Measurements from ENCODE around the gene DEFB131A.
"Not testable (repeated sequence)": the region's sequence is repeated elsewhere in the genome, so short reads cannot be mapped to it uniquely, and the experiment has no call there.

DEFB131A gene, protein sequence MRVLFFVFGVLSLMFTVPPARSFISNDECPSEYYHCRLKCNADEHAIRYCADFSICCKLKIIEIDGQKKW

DNA sequence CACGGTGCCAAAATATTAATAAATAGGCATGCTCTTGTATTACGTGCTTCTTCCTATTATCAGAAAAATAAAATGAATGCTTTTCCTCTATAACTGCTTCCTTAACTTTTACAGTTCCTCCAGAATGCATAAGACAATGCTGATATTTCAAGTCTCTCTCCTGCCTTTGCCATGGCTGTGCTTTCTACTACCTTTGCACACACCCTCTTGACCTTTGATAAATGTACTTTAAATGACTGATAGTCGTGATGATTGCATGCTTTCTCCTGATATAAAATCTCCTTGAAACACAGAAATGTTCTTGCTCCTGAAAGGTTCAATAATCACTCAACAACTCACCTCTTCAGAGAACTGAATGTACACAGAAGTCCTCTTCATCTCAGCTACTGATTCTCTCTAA is at the start of gene DEFB131A:
Gene DEFB131A (plus strand): TSS at position 301 of the 400 bp plus-strand sequence. CDS start 120 bp downstream, outside the sequence.
- DNase-seq, result not testable (repeated sequence)

- not testable (repeated sequence) for DNase-seq
Measured at GRCh38 chr4:9405774-9406173, 38.4 kb upstream of the DEFB131A start.

- not testable (repeated sequence) for DNase-seq
Measured at GRCh38 chr4:9406491-9406890, 37.7 kb upstream of the DEFB131A start.

GRCh38 chr4:9409793-9410192 is 34.4 kb upstream of the DEFB131A start:
- no peak for DNase-seq

- DNase-seq, result not testable (repeated sequence)
Measured at GRCh38 chr4:9421884-9422455, 22.2 kb upstream of the DEFB131A start.

GRCh38 chr4:9425916-9426315 is 18.3 kb upstream of the DEFB131A start:
- not testable (repeated sequence) for DNase-seq

DNA sequence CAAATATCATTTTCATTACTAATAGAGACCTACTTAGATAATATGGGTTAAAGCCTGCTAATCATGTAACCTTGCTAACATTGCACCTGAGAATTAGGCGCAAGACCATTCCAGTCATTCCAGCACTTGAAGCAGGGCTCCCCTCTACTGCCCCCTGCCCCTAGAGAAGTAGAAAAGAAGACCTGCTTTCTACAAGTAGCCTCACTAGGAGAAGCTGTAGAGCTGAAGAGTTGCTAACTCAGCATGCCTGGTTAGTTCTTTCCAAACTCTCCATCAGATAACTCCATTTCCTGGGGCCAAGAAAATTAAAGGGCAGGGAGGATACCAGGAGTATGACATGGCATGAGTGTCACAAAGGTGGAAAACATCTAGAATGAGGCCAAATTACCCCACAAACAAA is 14.2 kb upstream of the DEFB131A start:
- not testable (repeated sequence) for DNase-seq

DNA sequence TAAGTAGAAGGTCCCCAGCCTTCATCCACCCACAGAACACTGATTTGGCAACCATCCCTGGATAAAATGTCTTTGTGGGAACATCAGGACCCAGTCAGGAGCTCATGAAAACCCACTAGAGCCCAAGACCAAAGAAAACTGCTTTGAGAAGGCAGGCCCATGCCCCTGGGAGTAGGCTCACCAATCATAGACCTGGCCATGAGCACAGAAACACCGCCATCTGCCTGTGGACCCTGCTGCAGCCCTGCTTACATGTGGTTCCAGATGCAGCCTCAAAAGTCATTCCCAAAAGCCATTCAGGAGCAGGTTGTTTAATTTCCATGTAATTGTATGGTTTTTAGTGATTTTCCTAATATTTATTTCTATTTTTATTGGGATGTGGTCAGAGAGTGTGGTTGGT is 10.9 kb upstream of the DEFB131A start:
- not testable (repeated sequence) for DNase-seq

DNA sequence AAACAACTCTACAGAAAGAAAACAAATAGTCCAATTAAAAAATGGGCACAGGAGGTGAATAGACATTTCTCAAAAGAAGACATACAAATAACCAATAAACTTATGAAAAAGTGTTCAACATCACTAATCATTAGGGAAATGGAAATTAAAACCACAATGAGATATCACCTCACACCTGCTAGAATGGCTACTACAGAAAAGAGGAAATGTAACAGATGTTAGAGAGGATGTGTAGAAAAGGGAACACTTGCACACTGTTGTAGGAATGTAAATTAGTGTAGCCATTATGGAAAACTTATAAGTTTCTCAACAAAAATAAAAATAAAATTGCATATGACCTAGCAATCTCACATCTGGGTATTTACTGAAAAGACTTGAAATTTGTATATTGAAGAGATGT is 7.5 kb upstream of the DEFB131A start:
- not testable (repeated sequence) for DNase-seq

- not testable (repeated sequence) for DNase-seq
Measured at GRCh38 chr4:9442355-9442754, 1.9 kb upstream of the DEFB131A start.

GRCh38 chr4:9444681-9445080 is 467 bp downstream of the DEFB131A start:
- DNase-seq, result not testable (repeated sequence)

DNA sequence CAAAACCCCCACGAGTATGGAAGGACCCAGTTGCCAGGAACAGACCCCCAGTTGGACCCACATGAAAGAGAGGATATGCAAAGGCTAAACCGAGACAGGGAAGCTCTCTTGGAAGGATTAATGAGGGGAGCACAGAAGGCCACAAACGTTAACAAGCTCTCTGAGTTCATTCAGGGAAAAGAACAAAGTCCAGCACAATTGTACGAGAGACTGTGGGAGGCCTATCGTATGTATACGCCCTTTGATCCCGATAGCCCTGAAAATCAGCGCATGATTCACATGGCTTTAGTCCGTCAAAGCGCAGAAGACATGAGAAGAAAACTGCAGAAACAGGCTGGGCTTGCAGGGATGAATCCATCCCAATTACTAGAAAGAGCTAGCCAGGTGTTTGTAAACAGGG is 8.0 kb downstream of the DEFB131A start:
- DNase-seq, result not testable (repeated sequence)

DNA sequence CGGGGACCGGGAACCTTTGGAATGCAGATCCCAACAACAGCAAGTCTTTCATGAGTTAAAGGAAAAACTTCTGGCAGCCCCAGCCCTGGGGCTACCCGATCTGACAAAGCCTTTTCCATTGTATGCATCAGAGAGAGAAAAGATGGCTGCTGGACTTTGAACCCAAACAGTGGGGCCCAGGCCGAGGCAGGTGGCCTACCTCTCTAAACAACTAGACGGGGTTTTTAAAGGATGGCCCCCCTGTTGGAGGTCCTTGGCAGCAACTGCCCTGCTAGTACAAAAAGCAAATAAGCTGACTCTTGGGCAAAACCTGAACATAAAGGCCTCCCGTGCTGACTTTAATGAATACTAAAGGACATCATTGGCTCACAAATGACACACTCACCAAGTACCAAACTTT is 10.1 kb downstream of the DEFB131A start:
- DNase-seq, result not testable (repeated sequence)

DNA sequence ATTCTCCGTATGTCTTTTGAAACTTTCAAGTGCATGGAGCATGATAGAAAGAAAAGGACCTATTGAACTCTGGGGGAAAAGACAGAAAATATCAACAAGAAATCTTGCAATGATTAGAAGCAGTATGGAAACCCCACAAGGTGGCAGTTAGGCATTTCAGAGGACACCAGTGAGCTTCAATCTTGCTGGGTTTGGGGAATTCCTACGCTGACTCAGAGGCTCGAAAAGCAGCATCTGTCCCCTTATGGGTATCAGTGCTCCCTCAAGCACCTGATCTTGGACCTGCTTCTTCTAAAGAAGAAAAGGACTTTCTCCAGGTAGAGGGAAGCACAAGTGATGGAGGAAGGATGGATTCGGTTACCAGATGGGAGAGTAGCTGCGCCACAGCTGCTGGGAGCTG is 10.8 kb downstream of the DEFB131A start:
- DNase-seq, result not testable (repeated sequence)

GRCh38 chr4:9479466-9479865 is 35.3 kb downstream of the DEFB131A start:
- DNase-seq, result not testable (repeated sequence)

- not testable (repeated sequence) for DNase-seq
Measured at GRCh38 chr4:9480066-9480465, 35.9 kb downstream of the DEFB131A start.

GRCh38 chr4:9482871-9483270 is 38.7 kb downstream of the DEFB131A start:
- not testable (repeated sequence) for DNase-seq

DNA sequence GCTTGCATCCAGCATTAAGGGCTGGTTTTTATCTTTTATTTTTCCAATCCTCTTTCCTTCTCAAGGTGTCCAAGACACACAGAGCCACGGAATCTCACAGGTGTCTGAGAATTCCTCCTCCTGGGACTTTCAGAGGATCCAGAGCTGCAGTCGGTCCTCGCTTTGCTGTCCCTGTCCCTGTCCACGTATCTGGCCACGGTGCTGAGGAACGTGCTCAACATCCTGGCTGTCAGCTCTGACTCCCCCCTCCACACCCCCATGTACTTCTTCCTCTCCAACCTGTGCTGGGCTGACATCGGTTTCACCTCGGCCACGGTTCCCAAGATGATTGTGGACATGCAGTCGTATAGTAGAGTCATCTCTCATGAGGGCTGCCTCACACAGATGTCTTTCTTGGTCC is 39.5 kb downstream of the DEFB131A start:
- DNase-seq, result not testable (repeated sequence)

DNA sequence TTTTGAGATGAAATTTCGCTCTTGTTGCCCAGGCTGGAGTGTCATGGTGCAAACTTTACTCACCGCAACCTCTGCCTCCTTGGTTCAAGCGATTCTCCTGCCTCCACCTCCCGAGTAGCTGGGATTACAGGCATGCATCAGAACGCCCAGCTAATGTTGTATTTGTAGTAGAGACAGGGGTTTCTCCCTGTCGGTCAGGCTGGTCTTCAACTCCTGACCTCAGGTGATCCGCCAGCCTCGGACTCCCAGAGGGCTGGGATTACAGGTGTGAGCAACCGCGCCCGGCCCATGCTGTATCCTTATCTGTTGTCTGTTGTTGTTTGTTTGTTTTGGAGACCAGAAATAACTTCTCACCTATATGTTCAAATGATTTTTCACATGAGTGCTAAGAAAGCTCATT is 42.7 kb downstream of the DEFB131A start:
- not testable (repeated sequence) for DNase-seq

DNA sequence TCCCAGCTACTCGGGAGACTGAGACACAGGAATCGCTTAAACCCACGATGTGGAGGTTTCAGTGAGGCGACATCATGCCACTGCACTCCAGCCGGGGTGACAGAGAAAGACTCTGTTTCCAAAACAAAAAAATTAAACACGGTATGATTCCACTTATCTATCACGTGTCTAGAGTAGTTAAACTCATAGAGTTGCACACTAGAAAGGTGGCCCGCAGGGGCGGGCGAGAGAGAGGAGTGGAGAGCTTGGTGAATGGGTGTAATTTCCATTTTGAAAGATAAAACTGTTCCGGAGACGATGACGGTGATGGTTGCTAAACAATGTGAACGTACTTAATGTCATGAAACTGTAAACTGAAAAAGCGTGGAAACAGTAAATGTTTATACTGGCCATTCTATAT is 44.6 kb downstream of the DEFB131A start:
- DNase-seq, result not testable (repeated sequence)

- DNase-seq, result not testable (repeated sequence)
Measured at GRCh38 chr4:9490496-9490895, 46.3 kb downstream of the DEFB131A start.

- DNase-seq, result not testable (repeated sequence)
Measured at GRCh38 chr4:9490986-9491385, 46.8 kb downstream of the DEFB131A start.

GRCh38 chr4:9493589-9493988 is 49.4 kb downstream of the DEFB131A start:
- DNase-seq, result not testable (repeated sequence)

DNA sequence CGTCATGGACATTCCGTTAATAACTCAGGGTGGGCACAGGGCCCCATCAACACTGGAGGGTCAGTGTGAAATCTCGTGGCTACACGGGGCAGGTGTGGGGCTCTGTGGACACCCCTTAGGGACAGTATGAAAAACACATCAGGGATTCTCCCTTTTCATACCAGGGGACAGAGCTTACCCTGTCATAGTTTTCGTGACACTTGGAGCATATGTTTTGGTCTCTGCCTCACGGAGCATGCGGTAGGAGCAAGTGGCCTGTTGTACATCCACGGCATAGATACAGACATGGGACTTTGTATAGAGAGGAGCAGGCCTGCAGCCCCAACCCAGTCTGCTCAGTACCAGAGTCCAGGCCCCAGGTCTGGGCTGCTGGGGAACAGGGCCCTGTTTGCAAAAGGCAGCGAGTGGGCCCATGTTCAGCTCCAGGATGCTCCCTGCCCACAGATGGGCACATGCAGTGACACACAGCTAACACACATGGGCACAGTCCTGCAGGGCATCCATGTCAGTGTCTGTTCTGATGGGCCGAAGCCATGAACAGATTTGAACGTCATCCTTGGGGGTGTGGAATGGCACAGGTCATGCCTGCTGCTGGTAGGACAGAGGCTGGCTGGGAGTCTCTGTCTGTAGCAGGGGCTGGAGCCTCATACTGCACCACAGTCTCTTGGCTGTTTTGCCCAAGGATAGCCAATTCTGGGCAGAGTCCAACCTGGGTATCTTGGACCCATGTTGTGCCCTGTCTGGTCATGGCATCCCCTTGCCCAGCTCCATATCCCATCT is 50.2 kb downstream of the DEFB131A start:
- DNase-seq, result not testable (repeated sequence)
